ENCODE measurements around the gene RAB15.

RAB15 gene

DNA sequence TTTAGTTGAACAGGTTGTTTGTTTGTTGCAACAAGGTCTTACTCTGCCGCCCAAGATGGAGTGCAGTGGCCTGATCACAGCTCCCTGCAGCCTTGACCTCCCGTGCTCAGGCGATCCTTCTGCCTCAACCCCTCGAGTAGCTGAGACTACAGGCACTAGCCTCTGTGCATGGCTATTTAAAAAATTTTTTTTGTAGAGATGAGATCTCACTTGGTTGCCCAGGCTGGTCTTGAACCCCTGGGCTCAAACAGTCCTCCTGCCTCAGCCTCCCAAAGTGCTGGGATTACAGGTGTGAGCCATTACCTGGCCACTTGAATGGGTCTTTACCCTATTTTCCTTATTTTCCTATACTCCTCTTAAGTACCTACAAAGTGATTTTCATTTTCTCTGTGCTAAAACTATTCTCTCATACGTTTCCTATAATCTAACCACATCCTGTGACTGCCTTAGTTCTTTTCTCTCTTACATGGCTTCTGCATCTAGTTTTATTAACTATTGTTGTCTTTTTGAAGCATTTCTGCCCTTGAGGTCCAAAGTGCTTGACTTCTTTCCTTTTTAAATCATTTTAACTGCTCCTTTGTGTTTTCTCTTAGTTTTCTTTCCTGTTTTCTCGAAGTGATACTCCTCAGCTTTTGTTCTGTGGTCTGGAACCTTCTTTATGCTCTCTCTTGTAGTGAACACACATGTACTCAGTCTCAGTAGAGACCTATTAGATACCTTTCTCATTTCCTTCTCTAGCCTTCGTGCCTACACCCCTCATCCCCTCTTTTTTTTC lies 43.7 kb downstream of the RAB15 start:
- TF ChIP-seq, protein P1, sequence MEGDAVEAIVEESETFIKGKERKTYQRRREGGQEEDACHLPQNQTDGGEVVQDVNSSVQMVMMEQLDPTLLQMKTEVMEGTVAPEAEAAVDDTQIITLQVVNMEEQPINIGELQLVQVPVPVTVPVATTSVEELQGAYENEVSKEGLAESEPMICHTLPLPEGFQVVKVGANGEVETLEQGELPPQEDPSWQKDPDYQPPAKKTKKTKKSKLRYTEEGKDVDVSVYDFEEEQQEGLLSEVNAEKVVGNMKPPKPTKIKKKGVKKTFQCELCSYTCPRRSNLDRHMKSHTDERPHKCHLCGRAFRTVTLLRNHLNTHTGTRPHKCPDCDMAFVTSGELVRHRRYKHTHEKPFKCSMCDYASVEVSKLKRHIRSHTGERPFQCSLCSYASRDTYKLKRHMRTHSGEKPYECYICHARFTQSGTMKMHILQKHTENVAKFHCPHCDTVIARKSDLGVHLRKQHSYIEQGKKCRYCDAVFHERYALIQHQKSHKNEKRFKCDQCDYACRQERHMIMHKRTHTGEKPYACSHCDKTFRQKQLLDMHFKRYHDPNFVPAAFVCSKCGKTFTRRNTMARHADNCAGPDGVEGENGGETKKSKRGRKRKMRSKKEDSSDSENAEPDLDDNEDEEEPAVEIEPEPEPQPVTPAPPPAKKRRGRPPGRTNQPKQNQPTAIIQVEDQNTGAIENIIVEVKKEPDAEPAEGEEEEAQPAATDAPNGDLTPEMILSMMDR (IDR thresholded peaks at IDR 0.05; ENCODE audit: low read depth, low read length) = no peak
- no peak for TF ChIP-seq EZH2phosphoT487 (IDR thresholded peaks at IDR 0.05; ENCODE audit: low read depth)
- no peak overlapping the region for H3K27ac ChIP-seq (ENCODE audit: low read length)
- no peak overlapping the region for H3K9ac ChIP-seq (ENCODE audit: low read length)
- no peaks in the 10 kb centered on the region for H3K27me3 ChIP-seq (ENCODE audit: low read depth, low read length)
- H4K20me1 ChIP-seq (ENCODE audit: insufficient read depth, low read length) = peaks cover 8% of the 10 kb centered on the region; the same call in 1 of the 2 replicates
- H3K79me2 ChIP-seq (ENCODE audit: low read length) = no peaks in the 10 kb centered on the region
- H3K4me2 ChIP-seq (ENCODE audit: low read length) = no peak overlapping the region
- peaks cover 53% of the 10 kb centered on the region for H3K36me3 ChIP-seq (replicated peaks; ENCODE audit: low read depth, low read length)
- no peak overlapping the region for H3K4me3 ChIP-seq (ENCODE audit: low read length)
- no peaks in the 10 kb centered on the region for H3K9me3 ChIP-seq (ENCODE audit: insufficient read depth, low read length)
- no peaks in the 10 kb centered on the region for H3K4me1 ChIP-seq (ENCODE audit: low read length)
- no peak overlapping the region for H2AFZ ChIP-seq (ENCODE audit: low read depth, low read length)

DNA sequence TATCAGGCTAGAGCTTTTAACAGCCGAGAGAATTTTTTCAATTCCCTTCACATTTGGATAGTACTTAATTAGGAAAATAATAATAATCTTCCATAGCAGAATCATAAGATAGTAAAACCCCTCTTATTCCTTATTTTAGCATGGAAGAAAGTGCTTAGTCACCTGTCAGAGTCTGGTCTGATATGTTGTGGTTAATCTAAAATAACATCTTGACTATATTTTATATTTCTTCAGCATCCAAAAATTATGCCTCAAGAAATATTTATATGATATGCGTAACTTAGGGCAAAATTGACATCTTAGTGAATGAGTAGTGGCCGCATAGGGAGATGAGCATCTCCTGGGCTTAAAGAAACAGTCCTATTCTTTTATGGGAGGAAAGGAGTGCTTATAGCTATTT lies 45.1 kb downstream of the RAB15 start:
- Histone ChIP-seq H3K79me2 (ENCODE audit: low read length) (peaks cover 3% of the 10 kb centered on the region; the same call in 1 of the 2 replicates), H3K27ac (ENCODE audit: low read length) (no peak overlapping the region), H3K4me3 (ENCODE audit: low read length) (no peak overlapping the region), H2AFZ (ENCODE audit: low read depth, low read length) (no peak overlapping the region), H3K9me3 (ENCODE audit: insufficient read depth, low read length) (no peaks in the 10 kb centered on the region), H3K36me3 (replicated peaks; ENCODE audit: low read depth, low read length) (peaks cover 40% of the 10 kb centered on the region), H4K20me1 (ENCODE audit: insufficient read depth, low read length) (peaks cover 4% of the 10 kb centered on the region; the same call in 1 of the 2 replicates), H3K9ac (ENCODE audit: low read length) (no peak overlapping the region), H3K4me1 (ENCODE audit: low read length) (no peaks in the 10 kb centered on the region), H3K27me3 (ENCODE audit: low read depth, low read length) (no peaks in the 10 kb centered on the region), H3K4me2 (ENCODE audit: low read length) (no peak overlapping the region)
- TF ChIP-seq, protein P1 (IDR thresholded peaks at IDR 0.05; ENCODE audit: low read depth, low read length) = no peak
- TF ChIP-seq EZH2phosphoT487 (IDR thresholded peaks at IDR 0.05; ENCODE audit: low read depth) = no peak

- H3K27me3 ChIP-seq (ENCODE audit: low read depth, low read length) = no peaks in the 10 kb centered on the region
- H3K9ac ChIP-seq (ENCODE audit: low read length) = no peak overlapping the region
- TF ChIP-seq, protein P1 (IDR thresholded peaks at IDR 0.05; ENCODE audit: low read depth, low read length) = no peak
- TF ChIP-seq EZH2phosphoT487 (IDR thresholded peaks at IDR 0.05; ENCODE audit: low read depth) = no peak
- H3K4me1 ChIP-seq (ENCODE audit: low read length) = no peaks in the 10 kb centered on the region
- H3K36me3 ChIP-seq (replicated peaks; ENCODE audit: low read depth, low read length) = peaks cover 37% of the 10 kb centered on the region
- peaks cover 7% of the 10 kb centered on the region; the same call in 1 of the 2 replicates for H3K79me2 ChIP-seq (ENCODE audit: low read length)
- H3K27ac ChIP-seq (ENCODE audit: low read length) = no peak overlapping the region
- H3K4me3 ChIP-seq (ENCODE audit: low read length) = no peak overlapping the region
- H3K9me3 ChIP-seq (ENCODE audit: insufficient read depth, low read length) = no peaks in the 10 kb centered on the region
- no peak overlapping the region for H3K4me2 ChIP-seq (ENCODE audit: low read length)
- H2AFZ ChIP-seq (ENCODE audit: low read depth, low read length) = no peak overlapping the region
- H4K20me1 ChIP-seq (ENCODE audit: insufficient read depth, low read length) = peaks cover 4% of the 10 kb centered on the region; the same call in 1 of the 2 replicates
Measured at GRCh38 chr14:64926398-64926995, 45.6 kb downstream of the RAB15 start.

GRCh38 chr14:64923015-64923414 lies 49.1 kb downstream of the RAB15 start:
- Histone ChIP-seq H3K9me3 (ENCODE audit: insufficient read depth, low read length) (no peaks in the 10 kb centered on the region), H3K4me3 (ENCODE audit: low read length) (no peak overlapping the region), H3K79me2 (ENCODE audit: low read length) (peaks cover 23% of the 10 kb centered on the region), H3K4me1 (ENCODE audit: low read length) (no peaks in the 10 kb centered on the region), H3K9ac (ENCODE audit: low read length) (no peak overlapping the region), H4K20me1 (ENCODE audit: insufficient read depth, low read length) (peaks cover 25% of the 10 kb centered on the region), H3K36me3 (replicated peaks; ENCODE audit: low read depth, low read length) (peaks cover 22% of the 10 kb centered on the region), H3K4me2 (ENCODE audit: low read length) (no peak overlapping the region), H3K27me3 (ENCODE audit: low read depth, low read length) (no peaks in the 10 kb centered on the region), H2AFZ (ENCODE audit: low read depth, low read length) (no peak overlapping the region), H3K27ac (ENCODE audit: low read length) (no peak overlapping the region)
- no peak for TF ChIP-seq EZH2phosphoT487 (IDR thresholded peaks at IDR 0.05; ENCODE audit: low read depth)
- TF ChIP-seq, protein P1 (IDR thresholded peaks at IDR 0.05; ENCODE audit: low read depth, low read length) = no peak
